Gastrocnemius medialis (tissue), 4 donors: ENCODE data around the gene HPS1. TPM values are rescaled to one million over a fixed set of nuclear protein-coding genes. Genes with fewer than 3 reads are reported as not detected.

Experiments
- ATAC-seq, 2 donors: fragments of 150-250 bp; one replicate each; pipeline ENCODE4 v1.9.1; 2016
- DNase-seq, 2 donors: peaks; one replicate each; pipeline ENCODE4 v3.0.0-alpha.2; 2019
- H3K27ac ChIP-seq, 4 donors: fragments of 200-600 bp; sonication (generic); 1 replicate in 1 of 4; 2 replicates in 3 of 4; pipeline ENCODE4 v1.5.1; 2016 to 2018; ENCODE audit warnings: mild to moderate bottlenecking in 2 of 4, moderate library complexity in 1 of 4
- H3K27me3 ChIP-seq, 3 donors: fragments of 200-600 bp; sonication (generic) in 2 of 3; 1 replicate in 1 of 3; 2 replicates in 2 of 3; pipeline versions ENCODE4 v1.5.1 to v1.6.0; 2016 to 2019; ENCODE audit warnings: mild to moderate bottlenecking in 1 of 3, moderate library complexity in 1 of 3
- H3K36me3 ChIP-seq, 2 donors: fragments of 200-600 bp; sonication (generic) in 1 of 2; one replicate each; pipeline ENCODE4 v1.5.1; 2017 to 2018
- H3K4me1 ChIP-seq, 2 donors: fragments of 200-600 bp; sonication (generic) in 1 of 2; one replicate each; pipeline ENCODE4 v1.5.1; 2016 to 2017; ENCODE audit warnings: mild to moderate bottlenecking in 2 of 2
- H3K4me3 ChIP-seq, 4 donors: fragments of 200-600 bp; sonication (generic) in 3 of 4; 1 replicate in 1 of 4; 2 replicates in 3 of 4; pipeline ENCODE4 v1.5.1; 2016 to 2019; ENCODE audit warnings: mild to moderate bottlenecking in 2 of 4
- H3K9me3 ChIP-seq, 3 donors: fragments of 200-600 bp; sonication (generic) in 2 of 3; 1 replicate in 1 of 3; 2 replicates in 2 of 3; pipeline ENCODE4 v1.5.1; 2016 to 2019
- CTCF ChIP-seq, 5 experiments: fragments of 450-650 bp in 3 of 5; fragments of 200-600 bp in 2 of 5; sonication (generic) in 2 of 5; IDR thresholded peaks in 4 of 5; conservative IDR thresholded peaks in 1 of 5; 1 replicate in 4 of 5; 2 replicates in 1 of 5; pipeline ENCODE4 v1.5.1; 2016 to 2019; ENCODE audit warnings: antibody characterized with exemption in 5 of 5, mild to moderate bottlenecking in 3 of 5, moderate library complexity in 3 of 5
- POLR2A ChIP-seq, 2 donors: fragments of 450-650 bp; IDR thresholded peaks; one replicate each; pipeline ENCODE4 v1.6.1; 2017; ENCODE audit warnings: antibody characterized with exemption in 2 of 2, mild to moderate bottlenecking in 2 of 2, moderate library complexity in 2 of 2
- in situ Hi-C, 4 donors: fragments of 200-750 bp; cut with MboI; loops; one replicate each; pipeline versions ENCODE4 v1.15.0 to v1.8.0; 2017; ENCODE audit warnings: low sequenced_read_pairs in 4 of 4
- intact Hi-C: fragments of 100-400 bp; cut with DNase I; formaldehyde crosslinking; loops from one replicate; pipeline ENCODE4 v1.15.1; 2023; ENCODE audit warnings: low total_unique reads
- total RNA-seq, 4 donors: library from RNA; depleted of rRNA; stranded (reverse); fragments of >200 nt; gene quantifications; one replicate each; pipeline versions ENCODE4 v1.1.0 to v1.2.3, GENCODE V29; 2016

Gene HPS1
- total RNA-seq, 4 donors from 2014 or later, result 10.6 to 26.0 (median 18.3) TPM

DNA sequence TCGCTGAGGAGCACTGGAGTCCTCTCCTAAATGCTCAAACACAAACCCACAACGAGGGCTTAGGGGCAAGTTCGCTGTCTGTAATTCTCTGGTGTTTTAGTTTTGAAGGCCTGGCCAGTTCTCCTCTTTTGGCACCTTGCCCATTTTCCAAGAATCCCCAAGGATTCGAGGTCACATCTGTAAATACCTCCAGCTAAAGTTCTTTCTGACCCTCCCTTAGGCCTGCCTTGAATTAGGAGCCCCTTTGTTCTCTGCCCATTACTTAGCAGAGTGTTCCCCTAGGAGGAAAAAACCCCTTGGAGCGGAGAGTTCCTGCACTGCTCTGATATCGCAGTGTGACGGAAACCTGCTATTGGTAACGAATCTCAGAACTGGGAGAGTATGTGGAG, 31.0 kb downstream of the HPS1 start:
- Histone ChIP-seq H3K36me3 (peaks cover 0 to 13% of the 10 kb centered on the region in 2 donors), H3K4me1 (peaks cover 31 to 33% of the 10 kb centered on the region in 2 donors), H3K4me3 (no peak overlapping the region), H3K27ac (peak overlapping the region; percentile 69 to 81 (median 74)), H3K27me3 (no peaks in the 10 kb centered on the region), H3K9me3 (no peaks in the 10 kb centered on the region)
- DNase-seq, result no peak
- no peak for ATAC-seq
- in situ Hi-C loops, result no loop called here
- intact Hi-C loops, result no loop called here
- no peak for TF ChIP-seq POLR2A (IDR thresholded peaks at IDR 0.05)
- TF ChIP-seq CTCF (IDR thresholded peaks at IDR 0.05 in 4 of 5, conservative IDR thresholded peaks at IDR 0.05 in 1 of 5), result no peak

DNA sequence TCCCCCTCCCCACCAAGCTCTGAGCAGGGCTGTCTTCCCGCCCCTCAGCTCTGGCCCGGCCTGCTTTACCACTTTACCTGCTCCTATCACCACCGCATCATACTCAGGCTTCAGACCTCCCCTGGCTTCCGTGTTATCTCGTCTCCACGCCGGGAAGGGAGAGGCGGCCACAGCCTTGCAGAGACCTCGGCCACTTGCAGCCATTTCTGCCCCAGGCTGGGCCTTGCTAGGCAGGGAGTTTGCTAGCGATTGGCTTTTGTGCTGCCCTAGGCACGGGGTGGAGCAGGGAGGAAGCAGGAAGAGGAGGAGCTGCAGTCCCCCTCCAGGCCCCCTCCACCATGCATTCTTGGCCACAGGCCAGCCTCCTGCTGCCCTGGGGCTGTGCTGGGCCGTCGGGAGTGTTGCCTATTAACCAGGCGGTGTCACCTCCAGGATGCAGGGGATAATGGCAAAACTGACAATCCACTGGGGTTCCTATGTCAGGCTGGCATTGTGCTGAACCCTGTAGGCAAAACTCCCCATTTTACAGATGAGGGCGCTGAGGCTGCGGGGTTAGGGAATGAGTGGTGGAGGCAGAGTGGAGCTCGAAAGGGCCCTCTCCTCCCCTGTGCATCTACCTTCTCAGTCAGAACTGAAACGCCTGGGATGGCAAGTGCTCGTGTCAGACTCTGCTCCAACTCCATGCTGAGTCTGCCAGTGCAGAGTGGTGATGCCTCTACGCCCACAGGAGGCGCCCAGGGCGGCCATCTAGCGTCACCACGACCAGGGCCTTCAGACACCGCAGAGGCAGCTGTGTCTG, 31.6 kb downstream of the HPS1 start, which contains the start of gene PYROXD2:
TSS of gene PYROXD2 (minus strand) at position 251 of the 799 bp plus-strand sequence. CDS start at position 204, 47 bp downstream.
- H3K4me1 ChIP-seq, result peaks cover 31 to 39% of the 10 kb centered on the region in 2 donors
- in situ Hi-C loops, result no loop called here

GRCh38 chr10:98414578-98414931, 32.2 kb downstream of the HPS1 start:
- in situ Hi-C loops, result no loop called here
- Histone ChIP-seq H3K36me3 (peaks cover 0 to 6% of the 10 kb centered on the region in 2 donors), H3K4me3 (peak overlapping the region; percentile 57 to 62 (median 60)), H3K9me3 (no peaks in the 10 kb centered on the region), H3K27ac (peak overlapping the region; percentile 69 to 81 (median 74)), H3K4me1 (peaks cover 31 to 44% of the 10 kb centered on the region in 2 donors), H3K27me3 (no peaks in the 10 kb centered on the region)
- intact Hi-C loops, result loop anchor here (5.0 kb wide), 1 partner anchor 147 kb away; the partner anchor contains the start of gene LOXL4
- TF ChIP-seq CTCF (IDR thresholded peaks at IDR 0.05 in 4 of 5, conservative IDR thresholded peaks at IDR 0.05 in 1 of 5) (no peak), POLR2A (IDR thresholded peaks at IDR 0.05) (no peak)
- ATAC-seq (no peak), DNase-seq (no peak)

More for the DNA sequence above, 31.6 kb downstream of the HPS1 start, which contains the start of gene PYROXD2:
- TF ChIP-seq POLR2A (IDR thresholded peaks at IDR 0.05), result peak; percentile 38
- TF ChIP-seq CTCF (IDR thresholded peaks at IDR 0.05 in 4 of 5, conservative IDR thresholded peaks at IDR 0.05 in 1 of 5), result no peak
- intact Hi-C loops, result loop anchor here (5.0 kb wide), 1 partner anchor 148 kb away; the partner anchor contains the start of gene LOXL4
- Histone ChIP-seq H3K27me3 (no peaks in the 10 kb centered on the region), H3K4me3 (peak within 1 kb of the TSS; percentile 57 to 62 (median 60)), H3K27ac (peak within 1 kb of the TSS; percentile 69 to 81 (median 74)), H3K36me3 (peaks cover 0 to 11% of the 10 kb centered on the region in 2 donors), H3K9me3 (no peaks in the 10 kb centered on the region)
- peak; percentile 73 to 81 for DNase-seq
- peak; percentile 53 to 77 for ATAC-seq

GRCh38 chr10:98411768-98412167, 35.0 kb downstream of the HPS1 start:
- peaks cover 31 to 55% of the 10 kb centered on the region in 2 donors for H3K4me1 ChIP-seq
- peak overlapping the region; percentile 9 to 80 (median 48) for H3K27ac ChIP-seq
- no peak overlapping the region for H3K4me3 ChIP-seq
- H3K9me3 ChIP-seq, result no peaks in the 10 kb centered on the region
- intact Hi-C loops (loop anchor here (5.0 kb wide), 1 partner anchor 144 kb away; the partner anchor contains the start of gene LOXL4), in situ Hi-C loops (no loop called here)
- DNase-seq (no peak), ATAC-seq (peak; percentile 31 to 42)
- no peaks in the 10 kb centered on the region for H3K36me3 ChIP-seq
- no peak for TF ChIP-seq CTCF (IDR thresholded peaks at IDR 0.05 in 4 of 5, conservative IDR thresholded peaks at IDR 0.05 in 1 of 5)
- TF ChIP-seq POLR2A (IDR thresholded peaks at IDR 0.05), result no peak
- no peaks in the 10 kb centered on the region for H3K27me3 ChIP-seq
